Activated CD8-positive, alpha-beta memory T cell treated with anti-CD3 and anti-CD28 coated beads for 36 hours (primary cell): Measurements from ENCODE around the gene SEC11A. TPM values are rescaled to one million over a fixed set of nuclear protein-coding genes. Genes with fewer than 3 reads are reported as not detected.
"Not testable (repeated sequence)": the region's sequence is repeated elsewhere in the genome, so short reads cannot be mapped to it uniquely, and the experiment has no call there.

Experiments
- CTCF ChIA-PET: fragments of 350-600 bp; sonication (Branson Sonifier 250); formaldehyde crosslinking; loops from one replicate; lab custom pipeline; 2021; ENCODE audit warnings: antibody characterized with exemption; lab: Charles Lee
- POLR2A ChIA-PET: fragments of 350-600 bp; sonication (Branson Sonifier 250); formaldehyde crosslinking; loops from one replicate; lab custom pipeline; 2021; ENCODE audit warnings: antibody characterized with exemption; lab: Charles Lee
- total RNA-seq, 2 experiments: library from RNA; stranded (reverse); gene quantifications; one replicate each; pipeline ENCODE4 v1.2.3, GENCODE V29; 2021

Gene SEC11A
- total RNA-seq, 2 experiments from 2014 or later: 126 to 129 TPM

DNA sequence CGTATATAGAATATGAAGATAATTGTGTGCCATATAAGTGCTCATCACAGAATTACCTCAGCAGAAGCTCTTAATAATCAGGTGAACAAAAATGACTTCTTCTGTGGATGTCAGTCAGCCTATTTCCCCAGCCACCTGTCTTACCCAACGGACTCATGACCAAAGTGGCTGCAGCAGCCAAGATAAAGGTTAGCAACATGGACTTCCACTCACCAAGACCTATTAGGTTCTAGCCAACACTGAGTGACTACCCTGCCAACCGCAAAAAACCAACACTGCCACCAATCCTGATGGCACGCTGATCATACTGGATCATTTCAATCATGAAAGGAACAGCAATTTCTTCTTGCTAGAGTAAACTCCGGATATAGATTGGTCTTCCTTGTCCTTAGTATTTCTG, 12.1 kb downstream of the SEC11A start:
- ChIA-PET CTCF (interaction anchor here (0.6 kb wide), 1 partner anchor 32 kb away, joined by 3 read pairs; no protein-coding TSS in a partner anchor), POLR2A (no interaction called here)

DNA sequence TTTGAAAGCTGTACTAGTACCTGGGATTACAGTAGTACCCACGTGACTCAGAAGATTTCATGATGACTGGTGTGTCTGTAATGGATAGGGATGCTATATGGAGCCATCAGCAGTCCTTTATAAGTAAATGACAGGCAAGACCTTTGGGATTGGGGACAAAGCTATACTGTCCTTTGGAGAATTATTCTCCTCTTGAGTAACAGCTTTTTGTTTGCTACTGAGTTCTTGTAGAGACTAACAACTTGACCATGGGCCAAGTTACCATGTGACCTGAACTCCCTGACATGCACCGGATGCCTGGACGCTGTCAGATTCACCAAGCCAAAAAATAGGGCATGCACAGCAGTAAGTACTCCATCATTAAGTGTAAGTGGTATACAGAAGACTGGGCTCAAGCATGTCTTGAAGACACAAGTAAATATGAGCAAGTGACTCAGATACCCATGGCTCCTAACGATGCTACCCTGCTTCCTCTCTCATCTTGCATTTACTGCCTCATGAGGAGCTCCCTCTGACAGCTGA, 12.9 kb downstream of the SEC11A start:
- ChIA-PET CTCF (interaction anchor here (0.6 to 1.9 kb wide), 2 partner anchors 14 to 33 kb away, joined by 3 to 4 read pairs; partner anchors contain the start of gene SEC11A), POLR2A (interaction anchor here (0.7 kb wide), 1 partner anchor 109 kb away, joined by 5 read pairs; no protein-coding TSS in a partner anchor)

DNA sequence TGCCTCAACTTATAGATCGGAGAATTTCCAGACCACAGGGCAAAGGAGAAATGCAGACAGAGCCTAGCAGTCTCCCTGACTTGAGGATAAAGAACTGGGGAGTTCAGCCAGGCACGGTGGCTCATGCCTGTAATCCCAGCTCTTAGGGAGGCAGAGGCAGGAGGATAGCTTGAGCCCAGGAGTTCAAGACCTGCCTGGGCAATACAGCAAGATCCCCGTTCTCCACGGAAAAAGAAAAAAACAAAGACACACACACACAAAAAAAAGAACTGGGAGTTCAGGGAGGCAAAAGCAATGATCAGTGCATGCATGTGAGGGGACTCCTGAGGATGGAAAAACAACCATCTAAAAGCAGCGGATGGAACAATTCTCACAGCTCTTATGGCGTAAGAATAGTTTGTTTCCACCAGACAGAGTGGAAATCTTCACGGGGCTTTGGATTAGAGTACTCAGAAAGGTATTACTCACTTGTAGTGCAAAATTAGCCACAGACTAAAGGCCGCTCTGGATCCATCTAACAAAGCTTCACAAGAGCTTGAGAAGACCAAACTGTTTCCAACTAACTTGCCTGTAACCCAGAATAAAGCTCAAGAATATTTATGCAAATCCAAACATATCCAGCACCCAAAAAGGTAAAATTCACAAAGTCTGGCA, 16.3 kb downstream of the SEC11A start:
- CTCF ChIA-PET: interaction anchor here (0.6 to 1.0 kb wide), 2 partner anchors 35 to 178 kb away, joined by 3 to 5 read pairs; no protein-coding TSS in a partner anchor
- POLR2A ChIA-PET: no interaction called here

DNA sequence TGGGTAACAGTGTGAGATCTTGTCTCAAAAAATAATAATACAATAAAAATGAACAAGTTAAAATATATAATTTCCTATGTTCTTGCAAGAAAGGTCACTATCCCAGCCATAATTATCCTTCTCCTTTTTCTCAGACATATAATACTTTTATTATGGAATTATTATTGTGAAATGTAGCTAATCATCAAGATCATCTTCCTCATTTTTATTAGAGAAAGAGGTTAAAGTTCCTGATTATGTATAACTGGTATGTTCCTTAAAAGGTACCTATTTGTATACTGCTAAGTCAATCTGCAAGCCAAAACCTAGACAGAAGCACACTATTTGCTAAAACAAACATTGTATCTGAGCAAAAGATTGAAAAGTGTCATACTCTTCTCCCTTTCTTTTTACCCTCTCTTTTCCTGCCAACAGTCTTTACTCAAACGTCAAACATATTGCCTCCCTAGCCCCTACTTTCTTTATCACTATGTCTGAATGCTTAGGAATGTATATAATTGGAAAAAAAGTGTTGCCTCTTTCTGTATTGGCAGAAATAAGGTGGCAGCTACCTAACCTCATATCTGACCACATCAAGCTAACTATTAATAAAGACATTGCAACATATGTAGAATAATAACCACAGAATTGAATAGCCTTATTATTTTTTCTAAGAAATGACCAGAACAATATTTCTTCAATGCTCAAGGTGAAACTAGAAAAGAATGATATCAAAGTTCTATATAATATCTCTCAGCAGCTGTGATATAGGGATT, 18.5 kb downstream of the SEC11A start:
- ChIA-PET CTCF (no interaction called here), POLR2A (interaction anchor here (0.6 kb wide), 1 partner anchor 52 kb away, joined by 3 read pairs; no protein-coding TSS in a partner anchor)

DNA sequence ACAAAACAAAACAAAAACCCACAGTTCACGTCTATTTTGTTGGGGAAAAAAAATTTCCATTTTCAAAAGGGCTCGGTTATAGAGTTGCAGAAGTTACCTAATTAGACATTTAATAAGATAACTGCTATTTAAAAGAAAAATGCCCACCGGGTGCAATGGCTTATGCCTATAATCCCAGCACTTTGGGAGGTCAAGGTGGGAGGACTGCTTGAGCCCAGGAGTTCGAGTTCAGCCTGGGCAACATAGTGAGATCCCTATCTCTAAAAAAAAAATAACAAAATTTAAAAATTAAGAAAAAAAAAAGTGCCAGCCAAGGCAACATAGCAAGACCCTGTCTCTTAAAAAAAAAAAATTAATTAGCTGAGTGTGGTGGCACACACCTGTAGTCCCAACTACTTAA, 19.2 kb downstream of the SEC11A start:
- ChIA-PET CTCF (no interaction called here), POLR2A (no interaction called here)

DNA sequence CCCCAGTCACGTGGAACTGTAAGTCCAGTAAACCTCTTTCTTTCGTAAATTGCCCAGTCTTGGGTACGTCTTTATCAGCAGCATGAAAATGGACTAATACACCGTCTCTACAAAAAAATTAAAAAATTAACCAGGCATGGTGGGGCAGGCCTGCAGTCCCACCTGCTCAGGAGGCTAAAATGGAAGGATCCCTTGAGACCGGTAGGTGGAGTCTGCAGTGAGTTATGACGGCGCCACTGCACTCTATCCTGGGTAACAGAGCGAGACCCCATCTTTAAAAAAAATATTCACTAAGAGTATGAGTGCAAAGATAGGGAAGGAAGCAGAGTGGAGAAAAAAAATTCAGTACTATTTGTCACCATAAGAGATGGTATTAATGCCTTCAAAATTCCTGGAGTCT, 25.6 kb downstream of the SEC11A start:
- ChIA-PET POLR2A (no interaction called here), CTCF (no interaction called here)

DNA sequence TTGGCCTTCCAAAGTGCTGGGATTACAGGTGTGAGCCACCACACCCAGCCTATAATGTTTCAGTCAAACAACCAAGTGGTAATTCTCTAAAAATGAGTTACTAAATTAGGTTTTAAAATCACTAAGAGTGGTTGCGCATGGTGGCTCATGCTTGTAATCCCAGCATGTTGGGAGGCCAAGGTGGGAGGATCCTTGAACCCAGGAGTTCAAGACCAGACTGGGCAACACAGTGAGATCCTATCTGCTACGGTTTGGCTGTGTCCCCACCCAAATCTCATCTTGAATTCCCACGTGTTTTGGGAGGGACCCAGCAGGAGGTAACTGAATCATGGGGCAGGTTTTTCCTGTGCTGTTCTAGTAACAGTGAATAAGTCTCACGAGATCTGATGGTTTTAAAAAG, 26.1 kb downstream of the SEC11A start:
- POLR2A ChIA-PET: no interaction called here
- CTCF ChIA-PET: interaction anchor here (0.7 kb wide), 1 partner anchor 21 kb away, joined by 3 read pairs; no protein-coding TSS in a partner anchor

DNA sequence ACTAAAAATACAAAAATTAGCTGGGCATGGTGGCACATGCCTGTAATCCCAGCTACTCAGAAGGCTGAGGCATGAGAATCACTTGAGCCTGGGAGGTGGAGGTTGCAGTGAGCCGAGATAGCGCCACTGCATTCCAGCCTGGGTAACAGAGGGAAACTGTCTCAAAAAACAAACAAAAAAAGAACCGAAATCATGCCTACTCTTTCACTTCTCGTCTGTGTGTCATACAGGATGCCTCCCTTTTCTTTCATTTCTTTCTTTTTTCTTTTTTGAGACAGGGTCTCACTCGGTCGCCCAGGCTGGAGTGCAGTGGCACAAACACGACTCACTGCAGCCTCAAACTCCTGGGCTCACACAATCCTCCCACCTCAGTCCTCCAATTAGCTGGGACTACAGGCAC, 29.5 kb downstream of the SEC11A start:
- CTCF ChIA-PET, POLR2A ChIA-PET: not testable (repeated sequence)

DNA sequence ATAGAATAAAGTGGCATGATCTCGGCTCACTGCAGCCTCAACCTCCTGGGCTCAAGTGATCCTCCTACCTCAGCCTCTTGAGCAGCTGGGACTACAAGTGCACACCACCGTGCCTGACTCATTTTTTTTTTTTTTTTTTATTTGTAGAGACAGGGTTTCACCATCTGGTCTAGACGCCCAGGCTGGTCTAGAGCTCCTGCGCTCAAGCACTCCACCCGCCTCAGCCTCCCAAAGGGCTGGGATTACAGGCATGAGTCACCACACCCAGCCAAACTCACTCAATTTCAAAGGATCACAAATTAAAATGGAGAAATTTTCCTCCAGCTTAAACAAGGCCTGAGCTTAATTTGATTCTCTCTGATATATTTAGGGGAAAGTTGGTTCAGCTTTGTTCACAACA, 30.6 kb downstream of the SEC11A start:
- CTCF ChIA-PET: interaction anchor here (0.7 kb wide), 1 partner anchor 30 kb away, joined by 4 read pairs; no protein-coding TSS in a partner anchor
- POLR2A ChIA-PET: no interaction called here

DNA sequence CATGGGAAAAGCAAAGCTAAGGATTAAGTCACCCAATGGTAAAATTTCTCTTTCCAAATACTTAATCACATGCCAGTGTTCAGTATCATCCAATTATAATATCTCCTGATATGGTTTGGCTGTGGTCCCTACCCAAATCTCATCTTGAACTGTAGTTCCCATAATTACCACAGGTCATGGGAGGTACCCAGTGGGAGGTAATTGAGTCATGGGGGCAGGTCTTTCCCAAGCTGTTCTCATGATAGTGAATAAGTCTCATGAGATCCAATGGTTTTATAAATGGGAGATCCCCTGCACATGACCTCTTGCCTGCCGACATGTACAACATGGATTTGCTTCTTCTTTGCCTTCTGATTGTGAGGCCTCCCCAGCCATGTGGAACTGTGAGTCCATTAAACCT, 31.8 kb downstream of the SEC11A start:
- CTCF ChIA-PET: interaction anchor here (1.6 kb wide), 1 partner anchor 65 kb away, joined by 3 read pairs; no protein-coding TSS in a partner anchor
- POLR2A ChIA-PET: no interaction called here

DNA sequence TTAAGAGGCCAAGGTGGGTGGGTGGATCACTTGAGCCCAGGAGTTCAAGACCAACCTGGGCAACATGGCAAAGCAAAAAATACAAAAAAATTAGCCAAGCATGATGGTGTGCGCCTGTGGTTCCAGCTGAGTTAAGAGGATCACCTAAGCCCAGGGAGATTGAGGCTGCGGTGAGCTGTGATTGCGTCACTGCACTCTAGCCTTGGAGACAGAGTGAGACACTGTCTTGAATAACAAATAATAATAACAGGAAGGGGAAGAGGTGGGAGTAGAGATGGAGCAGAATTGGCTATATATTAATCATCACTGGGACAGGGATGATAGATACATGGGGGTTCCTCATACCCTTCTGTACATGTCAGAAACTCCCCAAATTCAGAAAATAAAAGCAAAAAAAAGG, 34.1 kb downstream of the SEC11A start:
- ChIA-PET CTCF (interaction anchor here (1.4 kb wide), 1 partner anchor 24 kb away, joined by 3 read pairs; the partner anchor contains the start of gene NMB), POLR2A (interaction anchor here (0.6 kb wide), 1 partner anchor 34 kb away, joined by 3 read pairs; the partner anchor contains the start of gene SEC11A)

DNA sequence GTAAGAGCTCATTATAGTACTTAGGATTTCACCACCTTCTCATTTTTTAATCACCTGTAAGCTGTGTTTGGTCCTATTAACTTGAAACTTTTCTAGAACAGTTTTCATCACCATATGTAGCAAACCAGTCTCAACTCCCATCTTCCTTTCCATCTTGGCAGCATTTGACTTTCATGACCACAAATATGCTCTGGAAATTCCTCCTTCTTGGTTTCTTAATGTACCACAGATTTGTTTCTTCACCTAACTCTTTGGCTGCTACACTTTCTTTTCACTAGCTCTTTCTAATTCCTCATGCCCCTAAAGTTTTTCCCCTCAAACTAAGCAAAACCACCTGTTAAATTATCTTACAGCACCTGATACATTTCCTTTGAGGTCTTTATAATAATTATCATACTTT, 44.7 kb downstream of the SEC11A start:
- POLR2A ChIA-PET: no interaction called here
- CTCF ChIA-PET: interaction anchor here (0.6 to 1.1 kb wide), 3 partner anchors 13 to 257 kb away, joined by 3 to 4 read pairs (median 3); partner anchors contain the start of gene NMB

DNA sequence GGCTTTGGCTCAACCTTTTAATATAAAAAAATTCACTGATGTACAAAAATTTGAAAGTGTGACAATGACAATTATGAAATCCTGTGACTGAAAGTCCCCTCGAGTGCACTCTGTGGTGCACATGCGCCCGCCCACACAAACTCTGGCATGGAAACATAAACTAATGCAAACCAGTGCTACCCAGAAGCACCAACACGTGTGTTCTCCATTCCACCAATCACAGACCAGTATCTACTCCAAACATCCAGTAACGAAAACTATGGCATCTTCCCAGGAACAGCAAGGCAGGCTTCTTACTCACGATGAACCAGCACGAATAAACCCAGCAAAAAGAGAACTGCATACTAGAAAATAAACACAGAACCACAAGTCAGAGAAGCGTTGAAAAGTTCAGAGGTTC, 46.2 kb downstream of the SEC11A start:
- ChIA-PET CTCF (interaction anchor here (0.6 to 2.1 kb wide), 4 partner anchors 14 to 66 kb away, joined by 3 to 6 read pairs (median 3); no protein-coding TSS in a partner anchor), POLR2A (interaction anchor here (0.6 to 1.2 kb wide), 3 partner anchors 19 to 65 kb away, joined by 3 to 8 read pairs (median 6); partner anchors contain the start of gene SEC11A)

DNA sequence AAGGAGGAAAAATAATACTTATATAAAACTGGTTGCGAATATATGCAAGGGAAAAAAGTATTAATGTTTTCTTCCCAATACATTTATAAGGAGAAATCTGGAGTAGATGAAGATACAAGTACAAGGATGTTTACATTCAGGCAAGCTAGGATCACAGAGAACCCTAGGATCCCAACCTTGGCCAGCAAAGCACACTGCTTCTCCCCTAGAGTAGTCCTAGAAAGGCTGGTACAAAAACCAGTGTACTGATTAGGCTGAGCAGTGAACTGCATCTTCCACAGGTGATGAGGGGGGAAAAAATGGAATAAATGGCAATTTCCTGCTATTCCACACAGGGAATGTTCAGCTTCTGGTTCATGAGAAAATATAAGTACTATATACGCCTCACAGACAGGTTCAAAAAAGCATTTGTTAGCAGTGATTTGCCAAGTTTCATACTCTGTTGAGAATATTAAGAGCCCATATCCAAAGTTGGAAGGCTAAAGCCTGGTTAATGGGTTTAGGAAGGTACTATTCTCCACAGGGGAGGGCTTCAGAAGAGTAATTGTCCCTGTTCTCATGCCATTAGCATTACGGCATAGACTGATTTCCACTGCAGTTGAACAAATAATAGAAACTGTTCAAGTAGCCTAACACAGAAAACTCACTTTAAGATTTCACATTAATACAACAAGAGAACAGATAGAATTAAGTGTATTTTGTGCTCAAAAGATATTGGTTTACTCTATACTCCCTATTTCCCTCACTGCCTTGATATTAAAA, 47.5 kb downstream of the SEC11A start:
- POLR2A ChIA-PET: interaction anchor here (0.5 to 1.2 kb wide), 6 partner anchors 10 to 1601 kb away, joined by 3 to 8 read pairs (median 4); partner anchors contain the start of genes NMB and SEC11A
- CTCF ChIA-PET: interaction anchor here (0.6 to 2.1 kb wide), 6 partner anchors 10 to 210 kb away, joined by 3 to 6 read pairs (median 4); partner anchors contain the start of gene NMB

DNA sequence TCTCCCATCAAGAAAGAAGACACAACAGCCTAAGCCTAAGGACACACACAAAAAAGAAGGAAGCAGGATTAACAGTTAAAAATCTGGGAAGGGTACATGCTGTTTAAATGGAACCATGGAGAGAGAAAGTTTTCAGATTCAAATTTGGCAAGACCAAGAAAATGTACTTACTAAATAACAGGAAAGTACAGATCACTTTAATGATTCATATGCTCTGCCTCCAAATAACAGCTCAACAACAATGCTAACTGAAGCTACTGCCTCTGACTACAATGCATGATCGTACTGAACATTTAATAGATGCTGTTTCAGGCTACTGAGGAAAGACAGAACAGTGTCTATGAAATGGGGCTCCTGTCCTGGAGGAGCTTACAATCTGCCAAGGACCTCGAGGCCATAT, 49.6 kb downstream of the SEC11A start:
- CTCF ChIA-PET: interaction anchor here (0.8 to 1.7 kb wide), 5 partner anchors 10 to 212 kb away, joined by 3 to 4 read pairs (median 4); no protein-coding TSS in a partner anchor
- POLR2A ChIA-PET: no interaction called here

DNA sequence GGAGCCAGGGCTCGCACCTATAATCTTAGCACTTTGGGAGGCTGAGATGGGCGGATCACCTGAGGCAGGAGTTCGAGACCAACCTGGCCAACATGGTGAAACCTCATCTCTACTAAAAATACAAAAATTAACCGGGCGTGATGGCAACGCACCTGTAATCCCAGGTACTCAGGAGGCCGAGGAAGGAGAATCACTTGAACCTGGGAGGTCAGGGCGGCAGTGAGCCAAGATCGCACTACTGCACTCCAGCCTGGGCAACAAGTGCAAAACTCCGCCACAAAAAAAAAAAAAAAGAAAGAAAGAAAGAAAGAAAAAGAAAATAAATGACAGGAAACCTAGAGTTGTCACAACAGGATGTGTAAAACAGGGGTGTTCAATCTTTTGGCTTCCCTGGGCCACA, 54.9 kb downstream of the SEC11A start:
- CTCF ChIA-PET: interaction anchor here (0.6 to 0.7 kb wide), 4 partner anchors 34 to 282 kb away, joined by 3 to 8 read pairs (median 3); no protein-coding TSS in a partner anchor
- POLR2A ChIA-PET: interaction anchor here (0.6 kb wide), 1 partner anchor 41 kb away, joined by 3 read pairs; no protein-coding TSS in a partner anchor

DNA sequence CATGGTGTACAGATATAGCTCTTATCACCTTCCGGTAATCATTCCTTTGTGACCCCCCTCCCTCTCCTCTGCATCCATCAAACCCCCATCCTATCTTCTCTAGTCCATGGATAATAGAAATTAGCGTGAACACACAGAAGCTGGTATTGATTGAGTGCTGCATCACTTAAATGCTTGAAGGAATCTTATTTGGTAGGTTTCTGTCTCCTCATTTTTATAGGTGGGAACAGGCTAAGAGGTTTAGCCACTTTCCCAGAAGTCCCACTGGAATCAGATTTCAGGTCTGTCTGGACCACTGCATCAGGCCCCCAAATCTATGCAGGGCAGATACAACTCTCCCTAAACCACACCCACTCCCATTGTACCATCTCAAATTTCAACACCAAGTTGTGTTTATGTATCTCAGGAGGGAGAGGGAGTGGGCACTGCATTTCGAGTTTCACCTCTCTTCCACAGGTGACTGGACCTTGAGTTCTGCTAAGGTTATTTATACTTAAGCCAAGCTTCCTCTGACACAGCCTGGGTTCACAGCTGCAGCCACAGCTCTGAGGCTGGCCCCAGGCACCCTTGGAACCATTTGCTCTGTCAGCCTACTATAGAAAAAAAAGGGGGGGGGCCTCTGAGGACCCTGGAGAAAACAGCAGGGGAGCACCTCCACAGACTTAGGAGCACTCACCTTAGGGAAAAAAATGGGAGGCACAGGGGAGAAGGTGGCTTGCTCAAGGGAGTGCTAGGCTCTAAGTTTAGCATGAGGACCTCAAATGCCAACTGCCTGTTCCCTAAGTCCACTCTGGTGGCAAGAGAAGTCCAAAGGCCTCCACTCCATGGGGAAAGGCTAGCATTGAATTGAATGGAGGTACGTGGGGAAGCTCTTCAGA, 55.8 kb downstream of the SEC11A start:
- CTCF ChIA-PET: interaction anchor here (0.6 kb wide), 1 partner anchor 195 kb away, joined by 3 read pairs; no protein-coding TSS in a partner anchor
- POLR2A ChIA-PET: no interaction called here
